ENCODE measurements around the gene ZNF12.

ZNF12 gene

DNA sequence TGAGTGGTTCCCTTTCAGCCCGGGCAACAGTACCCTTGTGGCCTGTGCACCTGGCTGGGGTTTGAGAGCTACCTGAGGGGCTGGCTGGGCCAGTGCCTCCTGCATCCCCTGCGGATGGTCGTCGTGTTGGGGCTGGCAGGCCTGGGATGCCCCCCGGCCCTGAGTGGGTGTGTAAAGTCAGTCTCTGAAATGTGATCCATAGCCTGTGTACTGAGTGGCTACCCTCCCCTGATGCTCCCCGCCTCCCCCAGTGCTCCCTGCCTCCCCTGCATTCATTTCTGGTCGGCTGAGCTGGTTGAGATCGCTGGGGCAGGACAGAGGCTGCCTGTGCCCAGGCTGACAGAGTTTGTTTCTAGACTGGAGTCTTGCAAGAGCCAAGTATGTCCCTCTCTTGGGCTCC lies 60.3 kb downstream of the ZNF12 start:
- DNase-seq: no peak

DNA sequence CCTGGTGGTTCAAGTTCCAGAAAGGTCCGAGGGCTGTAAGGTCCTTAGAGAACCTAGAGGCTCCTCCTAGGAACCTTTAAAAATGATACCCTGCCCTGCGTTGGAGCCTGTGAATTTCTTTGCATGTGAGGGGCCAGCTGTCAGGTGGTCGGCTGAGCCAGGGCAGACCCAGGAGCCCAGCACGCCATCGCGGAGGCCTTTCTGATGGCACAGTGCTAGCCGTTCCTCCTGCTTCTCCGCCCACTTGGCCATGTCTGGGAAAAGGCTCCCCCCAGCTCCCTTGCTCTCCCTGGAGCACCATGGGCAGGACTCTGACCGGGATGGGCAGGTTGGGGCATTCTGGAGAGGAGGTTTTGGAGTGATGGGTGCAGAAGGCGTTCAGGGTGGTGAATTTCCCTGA lies 62.0 kb downstream of the ZNF12 start:
- DNase-seq: no peak

DNA sequence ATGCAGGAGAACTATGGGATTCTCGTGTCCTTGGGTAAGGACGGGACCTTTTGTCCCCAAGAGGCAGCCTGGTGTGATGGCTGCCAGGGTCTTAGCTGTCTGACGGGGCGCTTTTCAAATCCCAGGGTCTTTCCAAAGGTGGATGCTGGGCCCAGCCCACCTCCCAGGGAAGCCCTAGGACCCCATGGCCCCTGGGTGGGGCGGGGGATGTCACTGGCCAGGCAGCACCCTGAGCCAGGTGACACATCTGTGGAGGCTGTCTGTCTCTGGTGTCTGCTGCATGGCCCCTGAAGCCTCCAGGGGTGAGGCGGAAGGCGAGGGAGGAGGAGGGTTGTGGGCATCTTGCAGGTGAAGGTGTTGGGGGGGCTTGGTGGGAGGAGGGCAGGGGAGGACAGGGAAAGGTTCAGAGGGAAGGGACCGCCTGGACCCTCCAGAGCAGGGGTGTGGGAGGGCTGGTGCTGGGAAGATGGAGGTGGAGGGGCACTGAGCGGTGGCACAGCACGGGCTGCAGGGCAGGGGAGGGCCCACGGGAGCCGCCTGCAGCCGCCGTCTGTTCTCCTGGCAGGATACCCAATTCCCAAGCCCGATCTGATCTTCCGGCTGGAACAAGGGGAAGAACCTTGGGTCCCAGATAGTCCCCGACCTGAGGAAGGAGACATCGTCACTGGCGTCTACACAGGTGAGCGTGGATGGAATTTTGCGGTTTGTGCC lies 62.7 kb downstream of the ZNF12 start:
- DNase-seq: no peak

DNA sequence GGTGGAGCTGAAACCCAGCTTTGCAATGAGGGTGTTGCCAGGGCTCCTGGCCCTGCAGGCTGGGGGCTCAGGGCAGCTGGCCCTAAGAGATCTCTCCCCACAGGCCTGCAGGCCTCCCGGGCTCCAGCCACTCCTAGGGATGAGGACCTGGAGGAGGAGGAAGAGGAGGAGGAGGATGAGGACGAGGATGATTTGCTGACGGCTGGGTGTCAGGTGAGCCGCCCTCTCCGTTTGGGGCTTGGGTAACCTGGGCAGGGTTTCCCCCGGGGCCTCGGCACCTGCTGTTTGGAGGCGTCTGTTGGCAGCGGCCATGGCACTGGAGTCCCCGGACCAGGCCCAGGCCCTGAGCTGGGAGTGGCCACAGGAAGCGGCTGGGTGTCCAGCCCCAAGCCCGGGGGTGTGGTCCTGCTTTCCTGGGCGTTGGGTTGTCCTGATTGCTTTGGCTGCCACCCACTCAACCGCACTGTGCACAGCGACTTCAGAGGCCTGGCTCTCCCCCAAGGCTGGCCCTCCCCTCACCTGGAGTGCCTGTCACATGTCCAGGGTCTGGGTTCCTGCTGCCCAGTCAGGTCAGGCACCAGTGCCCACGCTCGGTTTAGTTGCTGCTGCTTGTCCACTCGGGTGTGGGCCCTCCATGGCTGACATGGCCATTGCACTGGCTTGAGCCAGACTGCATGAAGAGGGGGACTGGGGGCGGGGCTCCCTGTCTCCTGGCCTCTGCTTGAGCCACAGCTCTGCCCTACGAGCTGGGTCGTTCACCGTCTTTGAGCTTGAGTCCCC lies 63.7 kb downstream of the ZNF12 start:
- DNase-seq: no peak

DNA sequence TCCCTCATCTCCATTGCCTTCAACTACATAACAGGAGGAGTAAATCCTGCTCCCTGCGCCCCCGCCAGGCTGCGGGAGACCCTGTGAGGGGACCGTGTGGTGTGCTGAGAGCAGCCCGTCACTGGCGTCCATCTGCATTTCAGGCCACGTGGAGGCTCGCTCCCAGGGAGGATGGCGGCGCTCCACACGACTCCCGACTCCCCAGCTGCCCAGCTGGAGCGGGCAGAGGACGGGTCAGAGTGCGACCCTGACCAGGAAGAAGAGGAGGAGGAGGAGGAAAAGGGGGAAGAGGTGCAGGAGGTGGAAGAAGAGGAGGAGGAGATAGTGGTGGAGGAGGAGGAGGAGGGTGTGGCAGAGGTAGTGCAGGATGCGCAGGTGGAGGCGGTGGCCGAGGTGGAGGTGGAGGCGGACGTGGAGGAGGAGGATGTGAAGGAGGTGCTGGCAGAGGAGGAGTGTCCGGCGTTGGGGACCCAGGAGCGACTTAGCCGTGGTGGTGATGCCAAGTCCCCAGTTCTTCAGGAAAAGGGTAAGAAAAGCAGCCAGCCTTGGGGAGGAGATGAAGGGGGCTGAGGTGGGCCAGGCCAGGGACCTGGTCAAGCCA lies 64.4 kb downstream of the ZNF12 start:
- no peak for DNase-seq

DNA sequence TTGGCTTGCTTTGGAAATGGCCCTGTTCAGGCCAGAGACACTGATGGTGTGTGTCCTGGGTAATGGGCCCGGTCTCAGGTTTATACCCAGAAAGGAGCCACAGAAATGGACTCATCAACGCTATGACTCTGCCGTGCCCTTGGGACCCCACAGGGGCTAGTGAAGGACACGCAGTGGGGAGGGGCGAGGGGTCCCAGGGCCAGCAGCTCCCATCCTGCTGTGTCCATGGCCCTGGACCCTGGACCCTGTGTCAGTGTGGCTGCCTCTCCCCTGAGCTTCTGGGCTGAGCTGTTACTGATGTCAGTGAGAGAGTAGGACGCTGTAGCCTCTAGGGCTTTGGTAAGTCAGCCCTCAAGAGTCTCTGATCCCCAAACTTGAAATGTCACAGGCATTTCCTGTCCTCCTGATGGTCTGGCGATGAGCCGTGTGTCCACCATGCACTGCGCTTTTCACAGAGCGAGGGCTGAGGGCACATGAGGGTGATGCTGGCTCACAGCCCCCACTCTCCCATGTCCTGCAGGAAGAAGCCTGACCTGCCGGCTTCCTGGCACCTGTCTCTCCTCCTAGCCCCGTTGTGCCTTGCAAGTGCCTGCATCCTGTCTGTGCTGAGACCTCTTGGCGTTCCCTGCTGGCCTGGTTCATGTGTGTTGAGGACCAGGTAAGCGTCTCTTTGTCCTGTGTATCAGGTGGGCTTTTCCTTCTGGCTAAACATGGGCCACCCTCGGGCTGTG lies 65.3 kb downstream of the ZNF12 start:
- DNase-seq: no peak

DNA sequence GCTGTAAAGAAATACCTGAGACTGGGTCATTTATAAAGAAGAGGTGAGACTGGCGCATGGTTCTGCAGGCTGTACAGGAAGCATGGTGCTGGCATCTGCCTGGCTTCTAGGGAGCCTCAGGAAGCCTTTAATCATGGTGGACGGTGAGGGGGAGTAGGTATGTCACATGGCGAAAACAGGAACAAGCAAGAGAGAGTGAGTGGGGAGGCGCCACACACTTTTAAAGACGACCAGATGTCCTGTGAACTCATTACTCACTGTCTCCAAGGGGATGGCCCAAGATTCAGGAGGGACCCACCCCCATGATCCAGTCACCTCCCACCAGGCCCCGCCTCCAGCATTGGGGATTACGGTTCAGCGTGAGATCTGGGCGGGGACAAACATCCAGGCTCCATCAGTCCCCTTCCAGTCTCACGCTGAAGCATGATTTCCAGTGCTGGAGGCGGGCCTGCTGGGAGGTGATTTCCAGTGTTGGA lies 66.5 kb downstream of the ZNF12 start:
- DNase-seq: peak; percentile 43 to 50

DNA sequence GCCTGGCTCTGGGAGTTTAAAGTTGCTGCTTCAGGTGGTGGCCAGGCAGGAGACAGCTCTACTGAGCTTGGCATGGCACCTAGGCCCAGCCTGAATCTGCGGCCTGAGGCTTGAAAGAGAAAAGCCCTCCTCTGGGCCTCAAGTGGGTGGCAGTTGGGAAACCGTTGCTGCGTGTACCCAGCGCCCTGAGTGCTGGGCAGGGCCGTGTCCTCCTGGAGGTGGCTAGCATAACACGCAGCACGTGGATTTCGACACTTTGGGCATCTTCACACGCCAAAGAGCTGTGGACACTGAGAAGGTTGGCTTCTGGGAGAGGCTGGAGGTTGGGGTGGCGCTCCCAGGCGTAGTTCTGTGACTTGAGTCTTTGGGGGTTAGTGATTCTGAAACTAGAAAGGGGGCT lies 67.1 kb downstream of the ZNF12 start:
- DNase-seq: no peak

DNA sequence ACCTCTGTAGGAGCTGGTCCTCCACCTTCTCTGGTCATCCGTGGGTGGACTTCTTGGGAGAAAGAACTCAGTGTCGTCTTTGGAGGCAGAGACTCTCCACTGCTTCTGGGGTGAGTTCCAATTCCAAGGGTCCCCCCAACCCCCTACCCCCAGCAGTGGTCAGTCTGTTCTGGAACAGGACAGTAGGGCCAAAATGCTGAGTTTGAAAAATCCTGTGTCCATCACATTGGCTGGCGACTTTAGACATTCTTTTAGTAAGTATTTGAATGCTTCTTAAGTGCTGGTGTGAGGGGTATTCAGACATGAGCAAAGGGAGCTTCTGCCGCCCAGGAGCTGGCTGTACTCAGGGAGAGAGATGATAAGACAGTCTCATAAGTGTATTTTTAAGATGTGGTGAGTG lies 67.7 kb downstream of the ZNF12 start:
- DNase-seq: no peak

All from stimulated activated CD4-positive, alpha-beta T cell treated with anti-CD3 and anti-CD28 coated beads, Interleukin-2, amount 100 ng/mL, for 24 hours (primary cell).